ENCODE results near the gene WT1.

- no peak for TF ChIP-seq CTCF (IDR thresholded peaks at IDR 0.05)
- no peak for TF ChIP-seq EZH2 (IDR thresholded peaks at IDR 0.05)
Observed at GRCh38 chr11:32444186-32444585, 8.8 kb upstream of the WT1 start.
